ENCODE data around the gene OSBPL9. TPM values are rescaled to one million over a fixed set of nuclear protein-coding genes. Genes with fewer than 3 reads are reported as not detected.

OSBPL9 gene
- total RNA-seq, 2 experiments from 2014 or later: 35.6 to 36.5 TPM

DNA sequence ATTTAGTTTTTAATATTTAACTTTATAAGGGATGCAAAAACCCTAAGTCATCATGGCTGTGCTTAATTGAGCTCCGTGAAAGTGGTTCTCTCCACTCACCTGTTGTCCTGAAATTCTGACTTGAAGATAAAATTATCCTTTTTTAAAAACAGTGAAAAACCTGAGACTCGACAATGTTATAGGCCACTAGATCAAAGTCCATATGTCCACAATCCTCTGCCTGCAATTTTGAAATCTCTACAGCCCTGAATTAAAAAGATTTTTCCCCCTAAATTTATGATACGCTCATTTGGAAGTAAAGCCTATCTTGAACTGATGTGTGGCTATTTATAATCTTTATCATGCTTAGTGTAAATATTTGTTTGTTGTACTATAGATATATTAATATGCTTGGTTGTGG is 18.7 kb downstream of the OSBPL9 start:
- H3K9me3 ChIP-seq (ENCODE audit: control insufficient read depth in 1 of 2, insufficient read depth in 1 of 2, low read length in 2 of 2): no peaks in the 10 kb centered on the region
- H3K4me1 ChIP-seq (ENCODE audit: insufficient read depth, low read length): no peaks in the 10 kb centered on the region
- H3K4me3 ChIP-seq (ENCODE audit: low read length): no peak overlapping the region
- H3K27ac ChIP-seq (ENCODE audit: low read depth in 1 of 2, low read length in 2 of 2): no peak overlapping the region
- TF ChIP-seq CTCF (IDR thresholded peaks at IDR 0.05): no peak
- Mint-ChIP-seq H3K27ac (no peak overlapping the region), H3K27me3 (no peaks in the 10 kb centered on the region), H3K36me3 (ENCODE audit: low read depth) (peaks cover 11% of the 10 kb centered on the region), H3K4me3 (no peak overlapping the region), H3K9me3 (no peaks in the 10 kb centered on the region), H3K4me1 (ENCODE audit: low read depth) (peaks cover 27% of the 10 kb centered on the region)
- no peak for ATAC-seq (ENCODE audit: poor library complexity)
- intact Hi-C loops (cut with DNase I, micrococcal nuclease): no loop called here
- ChIA-PET CTCF (no interaction called here), POLR2A (no interaction called here)
- DNase-seq: no peak
- H3K36me3 ChIP-seq (ENCODE audit: insufficient read depth, low read length): no peaks in the 10 kb centered on the region
- no peaks in the 10 kb centered on the region for H3K27me3 ChIP-seq (ENCODE audit: control insufficient read depth in 1 of 2, insufficient read depth in 2 of 2, low read length in 2 of 2)

GRCh38 chr1:51636191-51636590 is 19.3 kb downstream of the OSBPL9 start:
- no peak overlapping the region for H3K27ac Mint-ChIP-seq
- Histone ChIP-seq H3K36me3 (ENCODE audit: insufficient read depth, low read length) (no peaks in the 10 kb centered on the region), H3K9me3 (ENCODE audit: control insufficient read depth in 1 of 2, insufficient read depth in 1 of 2, low read length in 2 of 2) (no peaks in the 10 kb centered on the region), H3K4me1 (ENCODE audit: insufficient read depth, low read length) (no peaks in the 10 kb centered on the region), H3K4me3 (ENCODE audit: low read length) (no peak overlapping the region), H3K27ac (ENCODE audit: low read depth in 1 of 2, low read length in 2 of 2) (no peak overlapping the region), H3K27me3 (ENCODE audit: control insufficient read depth in 1 of 2, insufficient read depth in 2 of 2, low read length in 2 of 2) (no peaks in the 10 kb centered on the region)
- no peak for TF ChIP-seq CTCF (IDR thresholded peaks at IDR 0.05)
- ChIA-PET POLR2A (no interaction called here), CTCF (no interaction called here)
- no peak for ATAC-seq (ENCODE audit: poor library complexity)
- peaks cover 14% of the 10 kb centered on the region for H3K36me3 Mint-ChIP-seq (ENCODE audit: low read depth)
- DNase-seq: no peak
- H3K27me3 Mint-ChIP-seq: no peaks in the 10 kb centered on the region
- H3K9me3 Mint-ChIP-seq: no peaks in the 10 kb centered on the region
- peaks cover 27% of the 10 kb centered on the region for H3K4me1 Mint-ChIP-seq (ENCODE audit: low read depth)
- intact Hi-C loops (cut with DNase I, micrococcal nuclease): no loop called here
- no peak overlapping the region for H3K4me3 Mint-ChIP-seq

GRCh38 chr1:51636764-51637522 is 20.1 kb downstream of the OSBPL9 start:
- CTCF ChIA-PET: no interaction called here
- POLR2A ChIA-PET: no interaction called here
- Mint-ChIP-seq H3K27me3 (no peaks in the 10 kb centered on the region), H3K9me3 (no peaks in the 10 kb centered on the region), H3K4me3 (no peak overlapping the region), H3K4me1 (ENCODE audit: low read depth) (peaks cover 27% of the 10 kb centered on the region), H3K27ac (no peak overlapping the region), H3K36me3 (ENCODE audit: low read depth) (peaks cover 16% of the 10 kb centered on the region)
- Histone ChIP-seq H3K27me3 (ENCODE audit: control insufficient read depth in 1 of 2, insufficient read depth in 2 of 2, low read length in 2 of 2) (no peaks in the 10 kb centered on the region), H3K4me1 (ENCODE audit: insufficient read depth, low read length) (no peaks in the 10 kb centered on the region), H3K9me3 (ENCODE audit: control insufficient read depth in 1 of 2, insufficient read depth in 1 of 2, low read length in 2 of 2) (no peaks in the 10 kb centered on the region), H3K4me3 (ENCODE audit: low read length) (no peak overlapping the region), H3K36me3 (ENCODE audit: insufficient read depth, low read length) (no peaks in the 10 kb centered on the region), H3K27ac (ENCODE audit: low read depth in 1 of 2, low read length in 2 of 2) (no peak overlapping the region)
- intact Hi-C loops (cut with DNase I, micrococcal nuclease): no loop called here
- TF ChIP-seq CTCF (IDR thresholded peaks at IDR 0.05): no peak
- DNase-seq (no peak), ATAC-seq (ENCODE audit: poor library complexity) (no peak)

All from CD4-positive, alpha-beta T cell (primary cell).